Smooth muscle cell of trachea (primary cell): ENCODE data around the gene CDCA8. TPM values are rescaled to one million over a fixed set of nuclear protein-coding genes. Genes with fewer than 3 reads are reported as not detected.

Source experiments
- total RNA-seq: library from RNA; depleted of rRNA; stranded (reverse); fragments of >200 nt; gene quantifications from 2 replicates; pipeline ENCODE4 v1.2.1, GENCODE V29; 2014

Gene CDCA8
- total RNA-seq = 1.5 and 16.4 TPM in 2 replicates

DNA sequence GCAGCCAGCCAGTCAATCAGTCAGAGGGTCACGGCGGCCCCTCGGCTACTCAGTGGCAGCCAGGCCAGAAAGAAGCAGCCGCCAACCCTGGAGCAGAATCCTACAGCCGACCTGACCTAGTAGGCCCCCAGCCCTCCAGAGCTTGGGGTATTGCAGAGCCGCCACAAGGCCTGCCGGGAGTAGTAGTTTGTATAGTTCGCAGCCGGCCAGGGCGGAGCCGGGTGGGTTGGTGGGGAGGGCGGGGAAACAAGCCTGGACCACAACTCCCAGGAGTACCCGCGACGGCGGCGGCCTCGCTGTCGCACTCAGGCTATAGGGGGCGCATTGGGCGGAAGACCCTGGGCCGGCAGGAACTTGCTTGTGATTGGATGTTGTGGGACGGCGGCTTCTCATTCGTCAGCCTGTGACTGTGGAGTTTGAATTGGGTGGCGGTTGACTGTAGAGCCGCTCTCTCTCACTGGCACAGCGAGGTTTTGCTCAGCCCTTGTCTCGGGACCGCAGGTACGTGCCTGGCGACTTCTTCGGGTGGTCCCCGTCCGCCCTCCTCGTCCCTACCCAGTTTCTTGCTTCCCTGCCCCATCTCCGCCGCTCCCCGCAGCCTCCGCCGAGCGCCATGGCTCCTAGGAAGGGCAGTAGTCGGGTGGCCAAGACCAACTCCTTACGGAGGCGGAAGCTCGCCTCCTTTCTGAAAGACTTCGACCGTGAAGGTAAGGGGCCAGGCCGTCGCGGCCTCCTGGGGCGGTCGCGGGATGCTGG, at the start of gene CDCA8:
Gene CDCA8, plus strand, starts transcription at position 439 of the 756 bp plus-strand sequence. Its CDS starts 175 bp downstream, at position 614.

Other genes with a start within 250 kb of the CDCA8 start
- 10.8 and 11.6 TPM in 2 replicates for gene ZC3H12A, start 217.9 kb upstream of the CDCA8 start, total RNA-seq
- gene MEAF6, start 177.8 kb upstream of the CDCA8 start, total RNA-seq = 57.6 and 75.9 TPM in 2 replicates
- 15.9 and 21.7 TPM in 2 replicates for gene SNIP1, start 138.2 kb upstream of the CDCA8 start, total RNA-seq
- 5.5 and 7.9 TPM in 2 replicates for gene DNALI1, start 135.6 kb upstream of the CDCA8 start, total RNA-seq
- gene GNL2, start 96.6 kb upstream of the CDCA8 start, total RNA-seq = 56.4 and 66.9 TPM in 2 replicates
- 0.15 and 0.83 TPM in 2 replicates for gene RSPO1, start 57.6 kb upstream of the CDCA8 start, total RNA-seq
- 0.15 TPM in 1 of 2 replicates, not detected in the other for gene EPHA10, start 72.6 kb downstream of the CDCA8 start, total RNA-seq
- 0.15 and 1.8 TPM in 2 replicates for gene MANEAL, start 101.3 kb downstream of the CDCA8 start, total RNA-seq
- 23.3 and 46.5 TPM in 2 replicates for gene C1orf122, start 115.3 kb downstream of the CDCA8 start, total RNA-seq
- gene YRDC, start 115.7 kb downstream of the CDCA8 start, total RNA-seq = 8.1 and 11.1 TPM in 2 replicates
- gene MTF1, start 167.1 kb downstream of the CDCA8 start, total RNA-seq = 3.9 and 4.0 TPM in 2 replicates